ENCODE data around the gene OTULINL.

GRCh38 chr5:14588758-14589543 lies 7.4 kb downstream of the OTULINL start:
- TF ChIP-seq POLR2A (IDR thresholded peaks at IDR 0.05; ENCODE audit: low read depth, low read length) (no peak), POLR2AphosphoS5 (IDR thresholded peaks at IDR 0.05; ENCODE audit: low read depth, low read length) (no peak)

Data from GM12892 (cell line).